ENCODE data around the gene MAN1A2.

Gene MAN1A2

DNA sequence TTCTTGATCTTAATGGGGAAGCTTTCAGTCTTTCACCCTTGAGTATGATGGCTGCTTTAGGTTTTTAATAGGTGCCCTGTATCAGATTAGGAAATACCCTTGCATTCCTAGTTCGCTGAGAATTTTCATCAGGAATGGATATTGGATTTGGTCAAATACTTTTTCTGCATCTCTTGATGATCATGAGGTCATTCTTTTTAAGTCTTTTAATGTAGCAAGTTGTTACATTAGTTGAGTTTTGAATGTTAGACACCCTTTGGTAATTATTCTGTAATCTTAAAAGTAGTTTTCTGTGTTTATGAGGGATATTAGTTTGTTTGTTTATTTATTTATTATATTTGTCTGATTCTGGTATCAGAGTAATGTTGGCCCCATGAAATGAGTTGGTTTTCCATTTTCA, 22.5 kb downstream of the MAN1A2 start:
- no peaks in the 10 kb centered on the region for H3K4me1 ChIP-seq (ENCODE audit: low read length)
- H4K20me1 ChIP-seq (ENCODE audit: insufficient read depth, low read length), result no peaks in the 10 kb centered on the region
- no peak overlapping the region for H3K9ac ChIP-seq (ENCODE audit: low read length)
- peaks cover 92% of the 10 kb centered on the region for H3K79me2 ChIP-seq (ENCODE audit: low read length)
- H3K4me2 ChIP-seq (ENCODE audit: low read depth, low read length), result no peak overlapping the region
- no peaks in the 10 kb centered on the region for H3F3A ChIP-seq (ENCODE audit: insufficient read depth, low read length)
- H3K4me3 ChIP-seq (ENCODE audit: low read length), result no peak overlapping the region
- TF ChIP-seq EZH2phosphoT487 (IDR thresholded peaks at IDR 0.05; ENCODE audit: low read length) (no peak), EZH2 (optimal IDR thresholded peaks at IDR 0.05; ENCODE audit: low read depth, low read length) (no peak)
- TF ChIP-seq, protein P1, sequence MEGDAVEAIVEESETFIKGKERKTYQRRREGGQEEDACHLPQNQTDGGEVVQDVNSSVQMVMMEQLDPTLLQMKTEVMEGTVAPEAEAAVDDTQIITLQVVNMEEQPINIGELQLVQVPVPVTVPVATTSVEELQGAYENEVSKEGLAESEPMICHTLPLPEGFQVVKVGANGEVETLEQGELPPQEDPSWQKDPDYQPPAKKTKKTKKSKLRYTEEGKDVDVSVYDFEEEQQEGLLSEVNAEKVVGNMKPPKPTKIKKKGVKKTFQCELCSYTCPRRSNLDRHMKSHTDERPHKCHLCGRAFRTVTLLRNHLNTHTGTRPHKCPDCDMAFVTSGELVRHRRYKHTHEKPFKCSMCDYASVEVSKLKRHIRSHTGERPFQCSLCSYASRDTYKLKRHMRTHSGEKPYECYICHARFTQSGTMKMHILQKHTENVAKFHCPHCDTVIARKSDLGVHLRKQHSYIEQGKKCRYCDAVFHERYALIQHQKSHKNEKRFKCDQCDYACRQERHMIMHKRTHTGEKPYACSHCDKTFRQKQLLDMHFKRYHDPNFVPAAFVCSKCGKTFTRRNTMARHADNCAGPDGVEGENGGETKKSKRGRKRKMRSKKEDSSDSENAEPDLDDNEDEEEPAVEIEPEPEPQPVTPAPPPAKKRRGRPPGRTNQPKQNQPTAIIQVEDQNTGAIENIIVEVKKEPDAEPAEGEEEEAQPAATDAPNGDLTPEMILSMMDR (IDR thresholded peaks at IDR 0.05; ENCODE audit: low read length), result no peak
- H3K9me2 ChIP-seq (replicated peaks; ENCODE audit: insufficient read depth, low read length), result no peaks in the 10 kb centered on the region
- DNase-seq, result no peak
- no peak overlapping the region for H2AFZ ChIP-seq (ENCODE audit: low read length)
- H3K27me3 ChIP-seq (replicated peaks; ENCODE audit: insufficient read depth, low read length), result no peaks in the 10 kb centered on the region
- H3K9me3 ChIP-seq (replicated peaks; ENCODE audit: insufficient read depth, low read length), result no peaks in the 10 kb centered on the region
- H3K36me3 ChIP-seq (replicated peaks; ENCODE audit: insufficient read depth, low read length), result no peaks in the 10 kb centered on the region
- H3K27ac ChIP-seq (ENCODE audit: low read length), result no peak overlapping the region

DNA sequence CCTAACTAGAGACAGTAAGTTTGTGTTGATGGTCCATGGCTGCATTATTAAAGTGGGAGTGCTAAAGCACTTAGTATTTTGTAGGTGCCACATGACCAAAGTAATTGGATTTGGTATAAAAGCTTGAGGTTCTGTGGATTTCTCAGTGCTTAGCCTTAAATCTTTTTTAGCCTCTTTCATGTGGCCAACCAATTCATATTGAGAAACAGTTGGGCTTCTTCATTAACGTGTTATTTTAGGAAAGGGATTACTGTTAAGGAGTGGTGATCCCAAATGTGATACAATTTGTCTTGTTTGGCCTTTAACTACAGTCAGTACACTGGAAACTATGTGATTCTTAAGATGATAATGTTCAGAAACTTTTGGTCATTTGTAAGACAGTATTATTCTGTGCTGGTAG, 25.5 kb downstream of the MAN1A2 start:
- H3K9me2 ChIP-seq (replicated peaks; ENCODE audit: insufficient read depth, low read length), result no peaks in the 10 kb centered on the region
- H3K79me2 ChIP-seq (ENCODE audit: low read length), result peaks cover 80% of the 10 kb centered on the region

DNA sequence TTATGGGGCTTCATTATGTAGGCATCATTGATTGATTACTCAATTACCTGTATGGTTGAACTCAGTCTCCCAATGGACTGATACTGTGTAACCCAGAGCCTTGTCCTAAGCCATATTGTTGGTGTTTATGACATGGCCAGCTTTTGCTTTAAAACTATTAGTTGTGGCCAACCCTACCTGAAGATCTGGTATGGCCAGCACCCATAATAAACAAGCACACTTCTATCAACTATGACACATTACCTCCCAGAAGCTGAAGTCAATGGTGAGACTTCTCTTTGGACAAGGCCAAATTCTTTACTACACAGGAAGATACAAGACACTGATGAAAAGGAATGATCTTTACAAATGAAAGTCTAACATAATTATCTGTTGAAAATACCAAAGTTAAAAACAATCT, 28.8 kb downstream of the MAN1A2 start:
- Histone ChIP-seq H4K20me1 (ENCODE audit: insufficient read depth, low read length) (no peaks in the 10 kb centered on the region), H3K9ac (ENCODE audit: low read length) (no peak overlapping the region), H3K9me3 (replicated peaks; ENCODE audit: insufficient read depth, low read length) (no peaks in the 10 kb centered on the region), H3K4me3 (ENCODE audit: low read length) (no peak overlapping the region), H3K9me2 (replicated peaks; ENCODE audit: insufficient read depth, low read length) (no peaks in the 10 kb centered on the region), H3K4me2 (ENCODE audit: low read depth, low read length) (no peak overlapping the region), H3K4me1 (ENCODE audit: low read length) (no peaks in the 10 kb centered on the region), H3K79me2 (ENCODE audit: low read length) (peaks cover 75% of the 10 kb centered on the region), H3F3A (ENCODE audit: insufficient read depth, low read length) (no peaks in the 10 kb centered on the region), H3K27ac (ENCODE audit: low read length) (no peak overlapping the region), H2AFZ (ENCODE audit: low read length) (no peak overlapping the region), H3K36me3 (replicated peaks; ENCODE audit: insufficient read depth, low read length) (no peaks in the 10 kb centered on the region), H3K27me3 (replicated peaks; ENCODE audit: insufficient read depth, low read length) (no peaks in the 10 kb centered on the region)
- TF ChIP-seq EZH2phosphoT487 (IDR thresholded peaks at IDR 0.05; ENCODE audit: low read length) (no peak), EZH2 (optimal IDR thresholded peaks at IDR 0.05; ENCODE audit: low read depth, low read length) (no peak)
- TF ChIP-seq, protein P1 (IDR thresholded peaks at IDR 0.05; ENCODE audit: low read length), result no peak
- DNase-seq, result no peak

More for the DNA sequence above, 25.5 kb downstream of the MAN1A2 start:
- no peak for TF ChIP-seq EZH2phosphoT487 (IDR thresholded peaks at IDR 0.05; ENCODE audit: low read length)
- TF ChIP-seq, protein P1 (IDR thresholded peaks at IDR 0.05; ENCODE audit: low read length), result no peak
- no peak for TF ChIP-seq EZH2 (optimal IDR thresholded peaks at IDR 0.05; ENCODE audit: low read depth, low read length)
- Histone ChIP-seq H3K4me2 (ENCODE audit: low read depth, low read length) (no peak overlapping the region), H4K20me1 (ENCODE audit: insufficient read depth, low read length) (no peaks in the 10 kb centered on the region), H3K9ac (ENCODE audit: low read length) (no peak overlapping the region), H3K27ac (ENCODE audit: low read length) (no peak overlapping the region), H3K4me3 (ENCODE audit: low read length) (no peak overlapping the region), H3K27me3 (replicated peaks; ENCODE audit: insufficient read depth, low read length) (no peaks in the 10 kb centered on the region), H3K4me1 (ENCODE audit: low read length) (no peaks in the 10 kb centered on the region), H2AFZ (ENCODE audit: low read length) (no peak overlapping the region), H3F3A (ENCODE audit: insufficient read depth, low read length) (no peaks in the 10 kb centered on the region), H3K9me3 (replicated peaks; ENCODE audit: insufficient read depth, low read length) (no peaks in the 10 kb centered on the region), H3K36me3 (replicated peaks; ENCODE audit: insufficient read depth, low read length) (no peaks in the 10 kb centered on the region)
- DNase-seq, result no peak

Measured in MM.1S (cell line).